ENCODE measurements around the gene STRIT1. TPM values are rescaled to one million over a fixed set of nuclear protein-coding genes. Genes with fewer than 3 reads are reported as not detected.

Gene STRIT1
- total RNA-seq, 3 donors from 2014 or later (not counting 1 experiment from before 2014, with no cell fraction given) = not detected

DNA sequence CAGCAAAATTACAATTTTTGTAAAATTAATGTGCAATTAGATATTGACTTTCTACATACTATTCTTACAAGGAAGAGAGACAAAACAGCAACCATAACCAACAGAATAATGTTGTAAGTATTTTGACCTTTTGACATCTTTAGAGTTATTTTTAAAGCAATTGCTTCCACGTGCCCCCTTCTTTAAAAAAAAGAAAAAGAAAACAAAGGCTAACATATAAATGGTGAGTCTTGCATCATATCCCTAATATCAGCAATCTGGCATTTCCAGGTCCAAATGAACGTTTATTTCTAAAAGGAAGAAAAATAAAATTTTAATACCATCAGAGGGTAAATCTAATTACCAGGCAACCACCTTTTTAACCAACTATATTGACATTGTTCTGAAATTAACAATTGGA, 19.3 kb upstream of the STRIT1 start:
- H3K27ac ChIP-seq (ENCODE audit: low read length) = no peak overlapping the region
- no peak for ATAC-seq
- Mint-ChIP-seq H3K9me3 (no peaks in the 10 kb centered on the region), H3K27me3 (ENCODE audit: low read depth in 2 of 2) (no peaks in the 10 kb centered on the region), H3K27ac (no peak overlapping the region), H3K4me3 (no peak overlapping the region), H3K36me3 (no peaks in the 10 kb centered on the region), H3K4me1 (no peaks in the 10 kb centered on the region)
- no peak for DNase-seq
- H3K4me1 ChIP-seq (ENCODE audit: control insufficient read depth, insufficient read depth, low read length) = no peaks in the 10 kb centered on the region
- TF ChIP-seq, protein P1, sequence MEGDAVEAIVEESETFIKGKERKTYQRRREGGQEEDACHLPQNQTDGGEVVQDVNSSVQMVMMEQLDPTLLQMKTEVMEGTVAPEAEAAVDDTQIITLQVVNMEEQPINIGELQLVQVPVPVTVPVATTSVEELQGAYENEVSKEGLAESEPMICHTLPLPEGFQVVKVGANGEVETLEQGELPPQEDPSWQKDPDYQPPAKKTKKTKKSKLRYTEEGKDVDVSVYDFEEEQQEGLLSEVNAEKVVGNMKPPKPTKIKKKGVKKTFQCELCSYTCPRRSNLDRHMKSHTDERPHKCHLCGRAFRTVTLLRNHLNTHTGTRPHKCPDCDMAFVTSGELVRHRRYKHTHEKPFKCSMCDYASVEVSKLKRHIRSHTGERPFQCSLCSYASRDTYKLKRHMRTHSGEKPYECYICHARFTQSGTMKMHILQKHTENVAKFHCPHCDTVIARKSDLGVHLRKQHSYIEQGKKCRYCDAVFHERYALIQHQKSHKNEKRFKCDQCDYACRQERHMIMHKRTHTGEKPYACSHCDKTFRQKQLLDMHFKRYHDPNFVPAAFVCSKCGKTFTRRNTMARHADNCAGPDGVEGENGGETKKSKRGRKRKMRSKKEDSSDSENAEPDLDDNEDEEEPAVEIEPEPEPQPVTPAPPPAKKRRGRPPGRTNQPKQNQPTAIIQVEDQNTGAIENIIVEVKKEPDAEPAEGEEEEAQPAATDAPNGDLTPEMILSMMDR (IDR thresholded peaks at IDR 0.05) = no peak
- no CpG with 5 or more reads among the region's 2 CpGs for whole genome bisulfite sequencing (ENCODE audit: insufficient coverage)
- no peaks in the 10 kb centered on the region for H3K9me3 ChIP-seq (ENCODE audit: control insufficient read depth, insufficient read depth, low read length)
- H3K4me3 ChIP-seq (ENCODE audit: low read length) = no peak overlapping the region
- no peaks in the 10 kb centered on the region for H3K36me3 ChIP-seq (ENCODE audit: control insufficient read depth, insufficient read depth, low read length)
- H3K27me3 ChIP-seq (ENCODE audit: control insufficient read depth, insufficient read depth, low read length) = no peaks in the 10 kb centered on the region
- intact Hi-C loops (cut with micrococcal nuclease) = no loop called here

DNA sequence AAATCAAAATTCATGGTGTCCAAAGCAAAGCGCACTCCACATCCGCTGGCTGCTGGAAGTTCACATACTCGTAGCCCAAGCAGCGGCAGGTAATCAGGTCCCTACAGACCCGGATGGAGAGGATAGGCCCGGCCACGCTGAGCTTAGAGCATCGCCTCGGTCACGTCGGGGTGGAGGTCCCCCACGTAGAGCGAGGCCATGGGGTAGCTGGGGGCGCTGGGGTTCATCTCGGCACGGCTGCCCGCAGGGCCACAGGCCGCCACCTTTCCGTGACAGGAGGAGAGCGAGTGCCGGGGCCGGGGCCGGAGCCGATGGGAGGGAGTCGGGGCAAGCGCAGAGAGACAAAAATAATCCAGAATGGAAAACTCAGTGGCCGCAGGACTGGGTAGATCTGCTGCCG, 16.1 kb upstream of the STRIT1 start:
- Mint-ChIP-seq H3K27ac (no peak overlapping the region), H3K36me3 (no peaks in the 10 kb centered on the region), H3K4me3 (no peak overlapping the region), H3K4me1 (no peaks in the 10 kb centered on the region), H3K27me3 (ENCODE audit: low read depth in 2 of 2) (no peaks in the 10 kb centered on the region), H3K9me3 (no peaks in the 10 kb centered on the region)
- Histone ChIP-seq H3K4me1 (ENCODE audit: control insufficient read depth, insufficient read depth, low read length) (no peaks in the 10 kb centered on the region), H3K4me3 (ENCODE audit: low read length) (no peak overlapping the region), H3K27ac (ENCODE audit: low read length) (no peak overlapping the region), H3K9me3 (ENCODE audit: control insufficient read depth, insufficient read depth, low read length) (no peaks in the 10 kb centered on the region), H3K27me3 (ENCODE audit: control insufficient read depth, insufficient read depth, low read length) (no peaks in the 10 kb centered on the region), H3K36me3 (ENCODE audit: control insufficient read depth, insufficient read depth, low read length) (no peaks in the 10 kb centered on the region)
- TF ChIP-seq, protein P1 (IDR thresholded peaks at IDR 0.05) = no peak
- 95% methylated on average over 28 of the region's 28 CpGs for WGBS (ENCODE audit: insufficient coverage)
- intact Hi-C loops (cut with micrococcal nuclease) = no loop called here
- ATAC-seq = no peak
- no peak for DNase-seq

DNA sequence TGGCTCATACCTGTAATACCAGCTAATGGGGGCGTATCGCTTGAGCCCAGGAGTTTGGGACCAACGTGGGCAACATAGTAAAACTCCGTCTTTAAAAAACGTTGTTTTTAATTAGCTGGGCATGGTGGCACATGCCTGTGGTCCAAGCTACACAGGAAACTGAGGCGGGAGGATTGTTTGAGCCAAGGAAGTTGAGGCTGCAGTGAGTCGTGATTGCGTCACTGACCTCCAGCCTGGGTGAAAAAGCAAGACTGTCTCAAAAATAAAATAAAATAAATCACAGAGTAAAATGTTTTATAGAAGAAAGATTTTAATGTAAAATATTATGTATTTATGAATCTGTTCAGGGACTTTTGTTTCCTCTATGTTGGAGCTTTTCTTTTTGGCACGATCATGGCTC, 15.3 kb upstream of the STRIT1 start:
- Mint-ChIP-seq H3K4me3 (no peak overlapping the region), H3K27me3 (ENCODE audit: low read depth in 2 of 2) (no peaks in the 10 kb centered on the region), H3K4me1 (no peaks in the 10 kb centered on the region), H3K36me3 (no peaks in the 10 kb centered on the region), H3K9me3 (no peaks in the 10 kb centered on the region), H3K27ac (no peak overlapping the region)
- H3K36me3 ChIP-seq (ENCODE audit: control insufficient read depth, insufficient read depth, low read length) = no peaks in the 10 kb centered on the region
- no peak for DNase-seq
- H3K27me3 ChIP-seq (ENCODE audit: control insufficient read depth, insufficient read depth, low read length) = no peaks in the 10 kb centered on the region
- TF ChIP-seq, protein P1 (IDR thresholded peaks at IDR 0.05) = no peak
- H3K4me1 ChIP-seq (ENCODE audit: control insufficient read depth, insufficient read depth, low read length) = no peaks in the 10 kb centered on the region
- H3K9me3 ChIP-seq (ENCODE audit: control insufficient read depth, insufficient read depth, low read length) = no peaks in the 10 kb centered on the region
- no peak for ATAC-seq
- H3K27ac ChIP-seq (ENCODE audit: low read length) = no peak overlapping the region
- H3K4me3 ChIP-seq (ENCODE audit: low read length) = no peak overlapping the region
- intact Hi-C loops (cut with micrococcal nuclease) = no loop called here
- 76% methylated on average over 7 of the region's 9 CpGs for WGBS (ENCODE audit: insufficient coverage)

DNA sequence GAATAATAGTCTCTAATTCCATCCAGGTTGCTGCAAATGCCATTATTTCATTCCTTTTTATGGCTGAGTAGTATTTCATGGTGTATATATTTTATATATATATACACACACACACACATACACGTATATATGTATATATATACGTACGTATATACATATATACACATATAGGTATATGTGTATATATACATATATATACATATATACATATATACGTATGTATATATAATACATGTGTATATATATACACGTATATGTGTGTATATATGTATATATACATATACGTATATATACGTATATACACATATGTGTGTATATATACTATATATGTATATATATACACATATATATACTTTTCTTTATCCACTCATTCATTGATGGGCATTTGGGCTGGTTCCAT, 13.7 kb upstream of the STRIT1 start:
- H3K4me3 ChIP-seq (ENCODE audit: low read length) = no peak overlapping the region
- no peak for ATAC-seq
- H3K36me3 Mint-ChIP-seq = no peaks in the 10 kb centered on the region
- no peak overlapping the region for H3K4me3 Mint-ChIP-seq
- H3K27ac Mint-ChIP-seq = no peak overlapping the region
- H3K27ac ChIP-seq (ENCODE audit: low read length) = no peak overlapping the region
- TF ChIP-seq, protein P1 (IDR thresholded peaks at IDR 0.05) = no peak
- H3K9me3 Mint-ChIP-seq = no peaks in the 10 kb centered on the region
- no CpG with 5 or more reads among the region's 7 CpGs for WGBS (ENCODE audit: insufficient coverage)
- no peaks in the 10 kb centered on the region for H3K4me1 ChIP-seq (ENCODE audit: control insufficient read depth, insufficient read depth, low read length)
- H3K27me3 ChIP-seq (ENCODE audit: control insufficient read depth, insufficient read depth, low read length) = no peaks in the 10 kb centered on the region
- intact Hi-C loops (cut with micrococcal nuclease) = no loop called here
- no peaks in the 10 kb centered on the region for H3K36me3 ChIP-seq (ENCODE audit: control insufficient read depth, insufficient read depth, low read length)
- no peaks in the 10 kb centered on the region for H3K27me3 Mint-ChIP-seq (ENCODE audit: low read depth in 2 of 2)
- H3K9me3 ChIP-seq (ENCODE audit: control insufficient read depth, insufficient read depth, low read length) = no peaks in the 10 kb centered on the region
- DNase-seq = no peak
- no peaks in the 10 kb centered on the region for H3K4me1 Mint-ChIP-seq
